Measurements from ENCODE around the gene EXOC4.

Gene EXOC4

GRCh38 chr7:134016942-134017303, 764.0 kb downstream of the EXOC4 start:
- DNase-seq: no peak

GRCh38 chr7:134018306-134018705, 765.4 kb downstream of the EXOC4 start:
- DNase-seq: no peak

- no peak for DNase-seq
These were observed 766.4 kb downstream of the EXOC4 start for GRCh38 chr7:134019251-134019650.

DNA sequence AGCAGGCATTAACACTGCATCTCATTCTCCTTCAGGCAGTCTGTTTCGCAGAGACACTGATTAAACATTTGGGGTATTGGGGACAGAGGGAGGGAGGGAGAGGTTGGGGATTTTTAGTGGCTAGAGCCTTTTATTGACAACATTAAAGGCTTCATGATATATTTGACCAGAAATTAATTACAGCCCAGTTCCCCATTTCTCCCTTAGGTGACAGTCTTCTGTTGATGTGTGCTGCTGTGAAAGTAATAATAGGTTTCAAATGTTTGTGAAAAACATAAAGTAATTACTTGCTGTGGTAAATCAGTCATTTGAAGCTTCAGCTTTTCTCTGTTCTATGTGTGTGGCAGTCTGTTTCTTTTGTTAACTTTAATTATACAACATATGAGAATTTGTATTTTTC, 769.0 kb downstream of the EXOC4 start:
- peak; percentile 56 for DNase-seq

DNA sequence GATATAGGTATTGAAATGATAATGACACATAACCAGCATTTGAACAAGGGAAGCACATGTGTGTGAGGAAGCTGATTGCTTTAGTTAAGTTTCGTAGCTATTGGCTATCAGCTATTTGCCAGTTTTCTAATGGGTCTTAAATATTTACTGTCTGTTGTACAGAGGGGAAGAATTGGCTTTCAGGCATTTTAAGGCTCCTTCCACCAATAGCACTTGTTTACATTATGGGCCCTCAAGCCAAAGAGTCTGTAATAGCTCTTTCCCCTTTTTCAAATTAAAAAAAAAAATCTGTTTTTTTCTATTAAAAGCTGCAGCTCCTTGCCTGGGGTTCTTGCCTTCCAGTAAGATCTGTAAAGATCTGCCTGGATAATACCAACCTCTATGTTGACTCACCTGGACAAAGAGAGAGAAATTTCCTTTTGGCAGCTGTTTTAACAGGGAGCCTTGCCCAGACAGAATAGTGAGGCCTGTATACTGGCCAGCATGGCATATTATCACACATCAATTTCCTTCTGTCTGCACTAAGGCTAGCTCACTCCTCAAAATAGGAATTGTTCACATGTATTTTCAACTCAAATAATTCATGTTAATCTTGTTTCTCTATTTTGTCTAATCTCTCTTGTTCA, 769.5 kb downstream of the EXOC4 start:
- DNase-seq: peak; percentile 82

- no peak for DNase-seq
These were observed 771.9 kb downstream of the EXOC4 start for GRCh38 chr7:134024739-134025138.

GRCh38 chr7:134028853-134029252, 776.0 kb downstream of the EXOC4 start:
- no peak for DNase-seq

DNA sequence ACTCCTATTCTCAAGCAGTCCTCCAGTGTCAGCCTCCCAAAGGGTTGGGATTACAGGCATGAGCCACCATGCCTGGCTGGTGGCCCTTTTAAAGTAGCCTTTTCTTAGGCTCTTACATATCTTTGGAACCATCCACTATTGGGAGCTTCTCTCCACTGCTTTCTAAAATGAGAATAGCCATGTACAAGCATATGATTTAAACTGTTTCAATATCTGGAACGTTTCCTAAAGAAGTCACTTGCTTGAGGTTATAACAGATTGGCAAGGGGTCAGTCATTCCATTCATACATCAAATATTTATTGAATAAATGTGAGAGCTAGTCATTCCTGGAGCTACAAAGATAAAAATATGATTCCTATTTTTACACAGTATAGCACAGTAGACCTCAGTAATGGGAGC, 776.9 kb downstream of the EXOC4 start:
- no peak for DNase-seq

DNA sequence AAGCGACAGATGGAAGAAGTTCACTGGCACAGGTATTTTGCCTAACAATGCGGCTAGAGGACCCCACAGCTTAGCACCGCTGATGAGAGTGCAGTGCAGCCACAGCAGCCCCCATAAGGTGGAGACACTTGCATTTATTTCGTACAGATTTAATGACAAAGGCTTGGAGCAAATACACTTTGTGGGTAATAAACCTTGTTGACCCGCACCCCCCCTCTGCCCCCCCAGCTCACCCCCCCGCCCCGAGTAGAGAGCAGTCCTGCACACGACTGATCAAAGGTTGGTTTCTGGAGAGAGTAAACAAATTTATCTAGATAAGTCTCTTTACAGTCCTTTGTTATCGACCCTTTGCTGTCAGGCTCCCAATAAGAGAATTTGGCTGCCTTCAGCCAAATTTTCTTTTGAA, 777.6 kb downstream of the EXOC4 start:
- DNase-seq: no peak

DNA sequence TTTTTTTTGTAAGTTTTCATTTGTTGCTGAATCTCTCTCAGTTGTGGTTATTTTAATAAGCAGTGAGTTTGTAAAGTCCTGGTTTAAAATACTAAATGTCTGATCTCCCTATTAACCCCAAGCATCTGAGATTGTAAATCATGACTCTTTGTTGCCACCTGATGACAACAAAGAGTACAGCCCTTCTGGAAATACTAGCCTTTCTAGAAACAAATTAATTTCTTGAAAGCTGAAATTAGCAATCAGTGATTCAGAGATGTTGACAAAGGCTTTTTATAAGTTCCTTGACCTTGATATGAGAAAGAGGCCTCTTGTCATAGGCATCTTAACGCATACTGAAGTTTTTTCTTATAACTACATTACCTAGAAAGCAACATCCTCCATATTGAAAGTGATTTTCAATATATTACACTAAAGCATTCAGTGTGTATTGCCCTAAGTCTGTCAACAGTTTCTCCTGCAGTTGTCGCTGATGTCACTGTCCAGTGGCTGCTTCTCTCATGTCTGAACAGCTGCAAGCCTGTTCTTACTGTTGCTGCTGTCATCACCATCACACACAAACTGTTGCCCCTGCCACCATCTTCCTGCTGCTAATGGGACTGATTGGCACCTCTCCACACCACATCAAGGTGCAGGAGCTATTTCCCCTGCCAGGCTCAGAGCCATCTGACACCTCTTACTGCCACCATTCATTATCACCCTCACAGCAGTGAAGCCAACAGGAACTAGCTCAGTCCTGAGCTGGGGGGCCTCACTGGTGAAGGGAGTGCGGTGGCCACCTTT, 779.1 kb downstream of the EXOC4 start:
- peak; percentile 83 for DNase-seq

GRCh38 chr7:134034652-134035051, 781.8 kb downstream of the EXOC4 start:
- DNase-seq: no peak

GRCh38 chr7:134037991-134038390, 785.1 kb downstream of the EXOC4 start:
- DNase-seq: no peak

DNA sequence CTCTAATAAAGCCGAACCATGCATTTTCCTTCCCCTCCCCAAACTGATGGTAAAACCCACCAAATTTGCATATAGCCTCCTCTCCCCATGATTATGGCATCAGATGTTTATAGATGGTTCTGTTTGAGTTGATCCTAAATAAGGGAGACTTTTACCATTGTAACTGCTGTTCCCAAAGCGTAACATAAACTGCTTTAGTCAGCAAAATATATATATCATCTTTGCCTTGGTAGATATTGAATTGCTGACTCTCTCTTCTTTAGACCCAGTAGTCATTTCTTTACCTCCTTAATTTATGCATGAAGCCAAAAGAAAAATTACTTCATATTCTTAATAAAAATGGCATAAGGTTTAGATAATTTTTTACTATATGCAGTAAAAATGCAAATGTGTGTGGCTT, 788.1 kb downstream of the EXOC4 start:
- DNase-seq: no peak

DNA sequence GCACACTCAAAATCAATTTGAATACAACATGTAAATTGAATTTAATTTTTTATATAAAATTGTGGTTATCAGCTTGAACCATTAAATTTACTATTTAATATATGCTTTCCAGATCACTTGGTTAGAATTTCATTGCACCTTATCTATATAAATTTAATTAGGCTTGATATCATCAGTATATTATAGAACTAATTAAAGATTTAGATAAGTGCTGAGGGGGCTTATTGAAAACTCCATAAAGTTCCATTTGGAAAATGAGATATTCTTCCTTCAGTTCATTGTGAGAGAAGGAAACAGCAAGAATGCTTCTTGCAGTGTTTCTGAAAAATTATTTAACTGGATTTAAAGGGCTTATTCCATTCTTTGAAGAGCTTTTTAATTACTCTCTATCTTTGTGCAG, 788.6 kb downstream of the EXOC4 start:
- no peak for DNase-seq

- no peak for DNase-seq
These were observed 789.4 kb downstream of the EXOC4 start for GRCh38 chr7:134042307-134042706.

GRCh38 chr7:134044682-134045081, 791.8 kb downstream of the EXOC4 start:
- DNase-seq: no peak

- DNase-seq: no peak
These were observed 792.8 kb downstream of the EXOC4 start for GRCh38 chr7:134045716-134046115.

DNA sequence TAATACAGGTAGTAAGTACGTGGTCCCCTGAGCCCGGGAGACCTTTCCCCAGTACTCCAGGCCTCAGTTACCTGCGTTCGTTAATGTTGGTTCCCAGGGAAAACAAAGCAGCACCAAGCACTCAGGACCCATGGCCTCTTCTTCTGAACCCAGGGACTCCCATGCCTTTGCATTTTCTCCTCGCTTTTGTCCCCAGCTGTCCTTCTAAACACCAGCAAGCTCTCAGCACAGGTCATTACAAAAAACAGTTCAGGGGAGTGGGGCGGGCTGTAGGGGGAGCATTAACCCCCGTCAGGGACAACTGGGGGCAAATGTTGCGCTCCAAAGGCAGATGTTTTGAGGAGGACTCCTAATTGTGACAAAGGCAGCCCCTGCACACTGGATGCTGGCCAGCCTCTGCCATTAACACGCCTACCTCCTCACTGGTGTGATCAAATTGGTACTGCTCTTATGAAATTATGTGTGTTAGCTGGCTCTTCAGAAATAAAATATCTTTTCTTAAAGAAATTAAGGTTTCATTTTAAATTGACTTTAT, 793.8 kb downstream of the EXOC4 start:
- DNase-seq: no peak

- DNase-seq: no peak
These were observed 794.8 kb downstream of the EXOC4 start for GRCh38 chr7:134047675-134048074.

DNA sequence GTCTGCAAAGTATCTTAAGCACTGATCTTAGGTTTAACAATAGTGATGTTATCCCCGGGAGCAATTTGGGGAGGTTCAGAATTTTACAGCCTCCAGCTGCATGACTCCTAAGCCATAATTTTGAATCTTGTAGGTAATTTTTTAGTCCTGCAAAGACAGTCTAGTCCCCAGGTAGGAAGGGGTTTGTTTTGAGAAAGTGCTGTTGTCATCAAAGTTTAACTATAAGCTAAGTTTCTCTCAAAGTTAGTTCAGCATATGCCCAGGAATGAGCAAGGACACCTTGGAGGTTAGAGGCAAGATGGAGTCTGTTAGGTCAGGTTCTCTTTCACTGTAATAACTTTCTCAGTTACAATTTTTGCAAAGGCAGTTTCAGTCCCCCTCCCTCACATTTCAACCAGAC, 795.3 kb downstream of the EXOC4 start:
- no peak for DNase-seq

GRCh38 chr7:134051020-134051419, 798.1 kb downstream of the EXOC4 start:
- no peak for DNase-seq

GRCh38 chr7:134056816-134057215, 803.9 kb downstream of the EXOC4 start:
- no peak for DNase-seq

DNA sequence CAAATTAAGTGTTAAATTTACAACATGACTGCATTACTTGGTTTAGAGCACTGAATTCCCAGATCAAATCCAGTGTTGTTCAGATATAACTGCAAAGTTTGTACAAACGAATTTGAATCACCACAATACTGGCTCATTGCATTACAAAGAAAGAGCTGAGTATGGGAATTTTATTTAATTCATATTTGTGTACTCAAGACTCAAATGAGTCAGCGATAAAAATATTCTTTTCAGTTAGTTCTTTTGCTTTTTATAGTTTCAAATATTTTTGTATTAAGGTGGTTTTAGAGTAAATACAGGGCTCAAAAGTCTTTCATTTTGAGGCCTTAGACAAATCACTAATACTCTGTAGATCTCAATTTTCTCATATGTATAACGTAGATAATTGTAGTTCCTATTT, 805.6 kb downstream of the EXOC4 start:
- DNase-seq: no peak

DNA sequence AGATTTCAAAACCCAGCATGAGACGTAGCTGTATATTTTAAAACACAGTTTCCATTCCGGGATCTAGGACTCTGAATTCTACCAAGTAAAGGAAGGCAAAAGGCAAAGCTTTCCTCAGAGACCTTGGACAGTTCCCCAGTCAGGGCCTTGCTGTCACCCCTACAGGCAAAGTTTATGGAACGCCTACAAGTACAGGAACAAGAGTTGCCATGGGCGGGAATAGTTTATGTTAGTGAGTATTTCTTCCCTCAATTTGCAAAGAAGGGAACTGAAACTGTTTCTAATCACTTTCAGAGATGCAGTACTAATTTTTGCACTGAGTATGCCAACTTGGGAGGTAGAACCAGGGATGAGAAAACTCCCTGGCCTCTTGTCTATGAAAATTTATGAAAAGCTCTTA, 806.1 kb downstream of the EXOC4 start:
- DNase-seq: no peak

- DNase-seq: no peak
These were observed 807.0 kb downstream of the EXOC4 start for GRCh38 chr7:134059921-134060320.

All from NCI-H2081 treated with DMSO at 0.1 percent for 48 hours (cell line).